ENCODE results near the gene UNC119.

GRCh38 chr17:28538296-28538895 is 14.0 kb downstream of the UNC119 start:
- TF ChIP-seq CTCF (IDR thresholded peaks at IDR 0.05) (no peak), EP300 (IDR thresholded peaks at IDR 0.05) (no peak)
